OCI-LY1 (cell line): ENCODE data around the gene RXFP4.
"Not testable (repeated sequence)": the region's sequence is repeated elsewhere in the genome, so short reads cannot be mapped to it uniquely, and the experiment has no call there.

Experiments
- H2AFZ ChIP-seq: fragments of 200-600 bp; sonication (generic), shearing (Covaris generic); 2 replicates; pipeline ENCODE4 v1.6.0; 2014; ENCODE audit warnings: antibody characterized with exemption, mild to moderate bottlenecking, low read length
- H3F3A ChIP-seq: fragments of 200-600 bp; sonication (generic), shearing (Covaris generic); 2 replicates; pipeline ENCODE4 v1.6.0; 2014; ENCODE audit warnings: mild to moderate bottlenecking, antibody characterized with exemption, low read length, moderate library complexity; ENCODE audit not compliant: insufficient read depth
- H3K27ac ChIP-seq: fragments of 200-600 bp; sonication (generic); 2 replicates; pipeline ENCODE4 v1.5.1; 2014; ENCODE audit warnings: low read length, mixed run types, mild to moderate bottlenecking, low read depth; ENCODE audit not compliant: poor library complexity, severe bottlenecking
- H3K27me3 ChIP-seq: fragments of 200-600 bp; sonication (generic); 2 replicates; pipeline ENCODE4 v1.6.0; 2014; ENCODE audit warnings: antibody characterized with exemption, mild to moderate bottlenecking, low read length, moderate library complexity; ENCODE audit not compliant: insufficient read depth
- H3K36me3 ChIP-seq: fragments of 200-600 bp; sonication (generic); 2 replicates; pipeline ENCODE4 v1.6.1; 2014; ENCODE audit warnings: mild to moderate bottlenecking, antibody characterized with exemption, low read length, moderate library complexity, mixed read lengths; ENCODE audit not compliant: insufficient read depth
- H3K4me1 ChIP-seq: fragments of 200-600 bp; sonication (generic); 2 replicates; pipeline ENCODE4 v1.5.1; 2014; ENCODE audit warnings: mild to moderate bottlenecking, low read length, moderate library complexity; ENCODE audit not compliant: insufficient read depth, severe bottlenecking
- H3K4me2 ChIP-seq: fragments of 200-600 bp; sonication (generic), shearing (Covaris generic); 2 replicates; pipeline ENCODE4 v1.6.1; 2014; ENCODE audit warnings: low read length
- H3K4me3 ChIP-seq: fragments of 200-600 bp; sonication (generic); 2 replicates; pipeline ENCODE4 v1.5.1; 2014; ENCODE audit warnings: low read length, low read depth, mild to moderate bottlenecking, mixed read lengths; ENCODE audit not compliant: poor library complexity, severe bottlenecking
- H3K79me2 ChIP-seq: fragments of 200-600 bp; shearing (Covaris generic); 2 replicates; pipeline ENCODE4 v1.6.1; 2016; ENCODE audit warnings: mixed run types, low read length, mixed read lengths; ENCODE audit not compliant: insufficient read depth
- H3K9ac ChIP-seq: fragments of 200-600 bp; sonication (generic), shearing (Covaris generic); 2 replicates; pipeline ENCODE4 v1.6.1; 2014; ENCODE audit warnings: mild to moderate bottlenecking, low read length, mixed read lengths
- H3K9me2 ChIP-seq: fragments of 200-600 bp; sonication (generic), shearing (Covaris generic); 2 replicates; pipeline ENCODE4 v1.6.1; 2014; ENCODE audit warnings: low read depth, mild to moderate bottlenecking, low read length, mixed read lengths
- H3K9me3 ChIP-seq: fragments of 200-600 bp; shearing (Covaris generic); 2 replicates; pipeline ENCODE4 v1.6.1; 2014; ENCODE audit warnings: low read length, mixed read lengths
- H4K20me1 ChIP-seq: fragments of 200-600 bp; sonication (generic), shearing (Covaris generic); 2 replicates; pipeline ENCODE4 v1.6.0; 2016; ENCODE audit warnings: mild to moderate bottlenecking, low read length; ENCODE audit not compliant: insufficient read depth
- EZH2 ChIP-seq: fragments of 200-600 bp; sonication (generic), shearing (Covaris generic); IDR thresholded peaks from 2 replicates; pipeline ENCODE4 v1.8.0; 2017; ENCODE audit warnings: borderline replicate concordance, mixed run types, mild to moderate bottlenecking, antibody characterized with exemption, low read length, moderate library complexity, mixed read lengths
- TF ChIP-seq, protein P1 (sequence below): fragments of 200-600 bp; sonication (generic), shearing (Covaris generic); IDR thresholded peaks from 2 replicates; pipeline ENCODE4 v1.5.1; 2017; ENCODE audit warnings: mild to moderate bottlenecking, antibody characterized with exemption, low read length, moderate library complexity, mixed read lengths

Gene RXFP4

DNA sequence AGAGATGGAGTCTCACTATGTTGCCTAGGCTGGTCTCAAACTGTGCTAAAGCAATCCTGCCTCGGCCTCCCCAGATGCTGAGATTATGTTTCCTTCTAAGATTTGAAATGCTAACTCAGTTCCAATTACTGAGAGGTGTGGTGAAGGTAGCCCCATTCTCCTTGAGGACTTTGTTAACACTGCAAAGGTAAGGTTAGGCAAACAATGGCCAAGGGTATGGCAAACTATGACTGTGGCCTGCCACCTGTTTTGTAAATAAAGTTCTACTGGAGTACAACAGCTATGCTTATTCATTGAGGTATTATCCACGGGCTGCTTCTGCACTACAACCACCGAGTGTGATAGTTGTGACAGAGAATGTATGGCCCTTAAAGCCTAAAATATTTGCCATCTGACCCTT is 20.7 kb upstream of the RXFP4 start:
- H3K27me3 ChIP-seq: no peaks in the 10 kb centered on the region
- no peaks in the 10 kb centered on the region for H3K4me1 ChIP-seq
- no peaks in the 10 kb centered on the region for H3F3A ChIP-seq
- H3K79me2 ChIP-seq: no peaks in the 10 kb centered on the region
- H3K36me3 ChIP-seq: peaks cover 98% of the 10 kb centered on the region
- no peak overlapping the region for H3K4me2 ChIP-seq
- H3K9me3 ChIP-seq: no peaks in the 10 kb centered on the region
- no peaks in the 10 kb centered on the region for H4K20me1 ChIP-seq
- no peak overlapping the region for H3K4me3 ChIP-seq
- H3K27ac ChIP-seq: no peak overlapping the region
- H3K9me2 ChIP-seq: no peaks in the 10 kb centered on the region
- no peak overlapping the region for H2AFZ ChIP-seq
- TF ChIP-seq, protein P1, sequence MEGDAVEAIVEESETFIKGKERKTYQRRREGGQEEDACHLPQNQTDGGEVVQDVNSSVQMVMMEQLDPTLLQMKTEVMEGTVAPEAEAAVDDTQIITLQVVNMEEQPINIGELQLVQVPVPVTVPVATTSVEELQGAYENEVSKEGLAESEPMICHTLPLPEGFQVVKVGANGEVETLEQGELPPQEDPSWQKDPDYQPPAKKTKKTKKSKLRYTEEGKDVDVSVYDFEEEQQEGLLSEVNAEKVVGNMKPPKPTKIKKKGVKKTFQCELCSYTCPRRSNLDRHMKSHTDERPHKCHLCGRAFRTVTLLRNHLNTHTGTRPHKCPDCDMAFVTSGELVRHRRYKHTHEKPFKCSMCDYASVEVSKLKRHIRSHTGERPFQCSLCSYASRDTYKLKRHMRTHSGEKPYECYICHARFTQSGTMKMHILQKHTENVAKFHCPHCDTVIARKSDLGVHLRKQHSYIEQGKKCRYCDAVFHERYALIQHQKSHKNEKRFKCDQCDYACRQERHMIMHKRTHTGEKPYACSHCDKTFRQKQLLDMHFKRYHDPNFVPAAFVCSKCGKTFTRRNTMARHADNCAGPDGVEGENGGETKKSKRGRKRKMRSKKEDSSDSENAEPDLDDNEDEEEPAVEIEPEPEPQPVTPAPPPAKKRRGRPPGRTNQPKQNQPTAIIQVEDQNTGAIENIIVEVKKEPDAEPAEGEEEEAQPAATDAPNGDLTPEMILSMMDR: no peak
- TF ChIP-seq EZH2: no peak
- H3K9ac ChIP-seq: no peak overlapping the region

DNA sequence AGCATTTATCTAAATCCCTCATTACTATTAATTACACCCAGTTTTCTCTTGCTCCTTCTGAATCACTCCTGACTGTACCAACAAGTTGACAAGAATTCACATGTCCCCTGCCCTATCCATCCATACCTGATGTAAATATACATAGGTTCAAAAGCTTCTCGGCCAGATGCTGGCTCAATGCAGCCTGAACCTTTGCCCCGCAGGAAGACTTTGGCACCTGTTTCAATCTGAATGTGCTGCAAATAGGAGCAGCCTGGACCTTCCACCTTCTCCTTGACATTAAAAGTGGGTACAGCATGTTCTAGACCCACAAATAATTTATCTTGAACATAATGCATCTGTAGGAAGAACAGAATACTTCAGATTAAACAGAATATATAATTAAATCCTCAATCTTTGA is 15.9 kb upstream of the RXFP4 start:
- Histone ChIP-seq H3K4me3 (no peak overlapping the region), H2AFZ (no peak overlapping the region), H3K9me3 (no peaks in the 10 kb centered on the region), H3K9ac (no peak overlapping the region), H3K27ac (no peak overlapping the region), H3K79me2 (0 out of 2 replicates have a peak, but pooled peaks cover 4% of the 10 kb centered on the region), H3K4me2 (no peak overlapping the region), H3K9me2 (no peaks in the 10 kb centered on the region), H4K20me1 (no peaks in the 10 kb centered on the region), H3F3A (no peaks in the 10 kb centered on the region), H3K27me3 (no peaks in the 10 kb centered on the region), H3K4me1 (peaks cover 4% of the 10 kb centered on the region), H3K36me3 (peaks cover 98% of the 10 kb centered on the region)
- TF ChIP-seq, protein P1: no peak
- no peak for TF ChIP-seq EZH2

DNA sequence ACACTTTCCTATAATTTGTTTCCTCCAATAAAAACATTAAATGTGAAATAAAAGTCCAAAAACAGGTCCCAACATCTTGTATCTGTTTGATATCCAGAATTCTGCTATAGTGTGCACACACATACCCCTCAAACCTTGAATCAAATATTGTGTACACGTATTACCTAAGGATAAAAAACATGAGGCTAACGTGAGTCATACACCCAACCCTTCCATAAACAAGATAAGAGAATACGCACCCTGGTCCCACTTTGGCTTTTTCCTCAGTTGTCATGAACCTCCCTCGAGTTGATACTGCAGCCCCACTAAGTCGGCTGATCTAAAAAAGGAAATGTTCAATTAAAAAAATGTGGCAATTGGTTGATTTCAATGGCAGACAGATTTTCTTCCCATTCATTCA is 12.4 kb upstream of the RXFP4 start:
- no peak overlapping the region for H3K4me2 ChIP-seq
- TF ChIP-seq, protein P1: no peak
- no peak for TF ChIP-seq EZH2
- no peaks in the 10 kb centered on the region for H4K20me1 ChIP-seq
- peaks cover 98% of the 10 kb centered on the region for H3K36me3 ChIP-seq
- H3K4me3 ChIP-seq: no peak overlapping the region
- no peaks in the 10 kb centered on the region for H3K27me3 ChIP-seq
- no peaks in the 10 kb centered on the region for H3K9me2 ChIP-seq
- peaks cover 34% of the 10 kb centered on the region for H3K79me2 ChIP-seq
- H3K9ac ChIP-seq: no peak overlapping the region
- H2AFZ ChIP-seq: no peak overlapping the region
- no peaks in the 10 kb centered on the region for H3F3A ChIP-seq
- H3K4me1 ChIP-seq: peaks cover 33% of the 10 kb centered on the region
- H3K9me3 ChIP-seq: no peaks in the 10 kb centered on the region
- no peak overlapping the region for H3K27ac ChIP-seq

DNA sequence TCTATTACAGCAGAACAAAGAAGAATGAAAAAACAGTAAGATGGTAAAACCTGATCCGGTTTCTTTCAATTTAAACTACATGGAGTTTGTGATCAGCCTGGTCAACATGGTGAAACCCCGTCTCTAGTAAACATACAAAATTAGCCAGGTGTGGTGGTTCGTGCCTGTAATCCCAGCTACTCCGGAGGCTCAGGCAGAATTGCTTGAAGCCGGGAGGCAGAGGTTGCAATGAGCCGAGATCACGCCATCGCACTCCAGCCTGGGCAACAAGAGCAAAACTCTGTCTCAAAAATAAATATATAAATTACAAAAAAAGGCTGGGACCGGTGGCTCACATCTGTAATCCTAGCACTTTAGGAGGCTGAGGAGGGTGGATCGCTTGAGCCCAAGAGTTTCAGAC is 10.7 kb upstream of the RXFP4 start:
- not testable (repeated sequence) for H4K20me1 ChIP-seq, H3K9me2 ChIP-seq, H3K27me3 ChIP-seq, H3K9me3 ChIP-seq, H3K9ac ChIP-seq, H3F3A ChIP-seq, H3K4me3 ChIP-seq, H2AFZ ChIP-seq, H3K27ac ChIP-seq
- Histone ChIP-seq H3K4me1 (peaks cover 41% of the 10 kb centered on the region), H3K36me3 (peaks cover 82% of the 10 kb centered on the region), H3K79me2 (peaks cover 34% of the 10 kb centered on the region), H3K4me2 (peak overlapping the region; percentile 76; the same call in 1 of the 2 replicates)
